K562 (cell line): ENCODE measurements around the gene CNNM4. TPM values are rescaled to one million over a fixed set of nuclear protein-coding genes. Genes with fewer than 3 reads are reported as not detected.

Experiments
- ATF4 ChIP-seq: fragments of 450-650 bp; formaldehyde crosslinking; IDR thresholded peaks from 2 replicates; pipeline ENCODE4 v1.4.0; 2022; ENCODE audit warnings: mild to moderate bottlenecking, moderate library complexity
- CBX2 ChIP-seq: fragments of 200-600 bp; sonication (generic); IDR thresholded peaks from one replicate; pipeline ENCODE4 v1.6.1; 2012; ENCODE audit warnings: mild to moderate bottlenecking, low read length, inconsistent platforms; ENCODE audit not compliant: insufficient read depth, poor library complexity, severe bottlenecking
- COPS2 ChIP-seq: fragments of 450-650 bp; conservative IDR thresholded peaks from 2 replicates; pipeline ENCODE4 v1.6.1; 2016; ENCODE audit warnings: mild to moderate bottlenecking, moderate library complexity
- ERF ChIP-seq: fragments of 450-650 bp; formaldehyde crosslinking; IDR thresholded peaks from 2 replicates; pipeline ENCODE4 v1.4.0; 2020; ENCODE audit warnings: mild to moderate bottlenecking, mixed read lengths
- FOSL1 ChIP-seq: fragments of 200-800 bp; sonication (Bioruptor generic); conservative IDR thresholded peaks from 2 replicates; pipeline ENCODE4 v1.6.1; 2016; ENCODE audit warnings: missing genetic modification characterization, missing compliant biosample characterization
- FOXJ3 ChIP-seq: sonication (generic); formaldehyde crosslinking; IDR thresholded peaks from 2 replicates; pipeline ENCODE4 v1.4.0; 2020; ENCODE audit warnings: mild to moderate bottlenecking, missing genetic modification reagents
- FOXK1 ChIP-seq: sonication (generic); formaldehyde crosslinking; IDR thresholded peaks from 2 replicates; pipeline ENCODE4 v1.8.0; 2022; ENCODE audit warnings: missing genetic modification reagents, mild to moderate bottlenecking, borderline replicate concordance
- FOXK2 ChIP-seq, 2 experiments: fragments of 450-650 bp; IDR thresholded peaks in 1 of 2; conservative IDR thresholded peaks in 1 of 2; 2 replicates each; pipeline ENCODE4 v1.6.1; 2016; ENCODE audit warnings: low read depth in 2 of 2, mild to moderate bottlenecking in 1 of 2
- HEY1 ChIP-seq: fragments of 250-450 bp; sonication (Bioruptor Pico); IDR thresholded peaks from 2 replicates; pipeline ENCODE4 v1.5.0; 2020; ENCODE audit warnings: mild to moderate bottlenecking, moderate library complexity, borderline replicate concordance
- SLC30A9 ChIP-seq: fragments of 250-450 bp; sonication (Bioruptor Pico); IDR thresholded peaks from 2 replicates; pipeline ENCODE4 v1.8.0; 2022; ENCODE audit warnings: mild to moderate bottlenecking, moderate library complexity
- SMARCE1 ChIP-seq: fragments of 450-650 bp; IDR thresholded peaks from 2 replicates; pipeline ENCODE4 v1.7.1; 2016; ENCODE audit warnings: mild to moderate bottlenecking
- ZBTB17 ChIP-seq: fragments of 450-650 bp; formaldehyde crosslinking; IDR thresholded peaks from 2 replicates; pipeline ENCODE4 v1.4.0; 2020; ENCODE audit warnings: mild to moderate bottlenecking
- ZNF3 ChIP-seq: fragments of 250-450 bp; sonication (Bioruptor Pico); IDR thresholded peaks from 2 replicates; pipeline ENCODE4 v1.5.0; 2021; ENCODE audit warnings: mild to moderate bottlenecking, moderate library complexity
- ZNF584 ChIP-seq: fragments of 200-800 bp; sonication (Bioruptor generic); IDR thresholded peaks from 2 replicates; pipeline ENCODE4 v1.6.1; 2016; ENCODE audit warnings: low read depth, mild to moderate bottlenecking, missing genetic modification characterization, missing compliant biosample characterization
- polyA plus RNA-seq, 8 experiments: library from polyadenylated mRNA; depleted of rRNA in 4 of 8; stranded (reverse) in 5 of 8; unstranded in 3 of 8; fragments of >200 nt; fragmentation: Nextera tagmentation in 2 of 8; fragmentation: Illumina TruSeq in 1 of 8; extraction: Ambion mirVana in 2 of 8; extraction: Trizol in 1 of 8; gene quantifications; 2 replicates each; pipeline versions ENCODE4 v1.2.1 to v1.2.3, GENCODE V29; 2011 to 2014; ENCODE audit warnings: inconsistent platforms in 1 of 8, missing spikeins in 1 of 8
- total RNA-seq, 7 experiments: library from RNA; depleted of rRNA in 6 of 7; stranded (reverse); fragments of >200 nt in 6 of 7; fragmentation: Illumina TruSeq in 2 of 7; extraction: Trizol in 2 of 7; gene quantifications; 2 replicates each; pipeline versions ENCODE4 v1.2.1 to v1.2.3, GENCODE V29; 2011 to 2021; ENCODE audit warnings: low replicate concordance in 1 of 7
- TF ChIP-seq, protein P1 (sequence below): sonication (generic); formaldehyde crosslinking; IDR thresholded peaks from 2 replicates; pipeline ENCODE4 v1.9.0; 2022; ENCODE audit warnings: mild to moderate bottlenecking, missing genetic modification reagents
- TF ChIP-seq, protein P2 (sequence below): sonication (generic); formaldehyde crosslinking; IDR thresholded peaks from 2 replicates; pipeline ENCODE4 v1.8.1; 2022; ENCODE audit warnings: missing genetic modification reagents

CNNM4 gene
- total and polyA plus RNA-seq, 9 of the 15 experiments (the other 6 are each of a cell fraction or from before 2014, with no cell fraction given), result 0.96 to 6.3 (median 2.8) TPM

DNA sequence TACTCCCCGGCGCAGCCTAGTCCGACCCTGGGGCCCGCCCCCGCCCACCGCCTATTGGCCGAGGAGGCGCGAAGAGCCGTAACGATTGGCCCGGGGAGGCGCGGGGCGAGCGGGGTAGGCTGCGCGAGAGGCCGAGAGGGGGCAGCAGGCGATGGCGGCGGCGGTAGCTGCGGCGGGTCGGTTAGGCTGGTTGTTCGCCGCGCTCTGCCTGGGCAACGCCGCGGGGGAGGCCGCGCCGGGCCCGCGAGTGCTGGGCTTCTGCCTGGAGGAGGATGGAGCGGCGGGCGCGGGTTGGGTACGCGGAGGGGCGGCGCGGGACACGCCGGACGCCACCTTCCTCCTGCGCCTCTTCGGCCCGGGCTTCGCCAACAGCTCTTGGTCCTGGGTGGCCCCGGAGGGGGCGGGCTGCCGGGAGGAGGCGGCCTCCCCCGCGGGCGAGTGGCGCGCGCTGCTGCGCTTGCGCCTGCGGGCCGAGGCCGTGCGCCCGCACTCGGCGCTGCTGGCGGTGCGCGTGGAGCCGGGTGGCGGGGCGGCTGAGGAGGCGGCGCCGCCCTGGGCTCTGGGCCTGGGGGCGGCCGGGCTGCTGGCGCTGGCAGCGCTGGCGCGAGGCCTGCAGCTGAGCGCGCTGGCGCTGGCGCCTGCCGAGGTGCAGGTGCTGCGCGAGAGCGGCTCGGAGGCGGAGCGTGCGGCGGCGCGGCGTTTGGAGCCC, 55.6 kb downstream of the CNNM4 start, which contains the start of gene CNNM3 (continued):
- 0 out of 2 replicates have a peak, but pooled peaks have one; percentile 43 for TF ChIP-seq ZBTB17 (CRISPR knock-in tag)
- TF ChIP-seq FOSL1 (tag), result no peak
- TF ChIP-seq, protein P1, sequence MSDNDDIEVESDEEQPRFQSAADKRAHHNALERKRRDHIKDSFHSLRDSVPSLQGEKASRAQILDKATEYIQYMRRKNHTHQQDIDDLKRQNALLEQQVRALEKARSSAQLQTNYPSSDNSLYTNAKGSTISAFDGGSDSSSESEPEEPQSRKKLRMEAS (CRISPR knock-in tag), result peak; percentile 49; the same call in 1 of the 2 replicates
- TF ChIP-seq, protein P2, sequence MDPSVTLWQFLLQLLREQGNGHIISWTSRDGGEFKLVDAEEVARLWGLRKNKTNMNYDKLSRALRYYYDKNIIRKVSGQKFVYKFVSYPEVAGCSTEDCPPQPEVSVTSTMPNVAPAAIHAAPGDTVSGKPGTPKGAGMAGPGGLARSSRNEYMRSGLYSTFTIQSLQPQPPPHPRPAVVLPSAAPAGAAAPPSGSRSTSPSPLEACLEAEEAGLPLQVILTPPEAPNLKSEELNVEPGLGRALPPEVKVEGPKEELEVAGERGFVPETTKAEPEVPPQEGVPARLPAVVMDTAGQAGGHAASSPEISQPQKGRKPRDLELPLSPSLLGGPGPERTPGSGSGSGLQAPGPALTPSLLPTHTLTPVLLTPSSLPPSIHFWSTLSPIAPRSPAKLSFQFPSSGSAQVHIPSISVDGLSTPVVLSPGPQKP (CRISPR knock-in tag), result no peak
- peak; percentile 89; the same call in 1 of the 2 replicates for TF ChIP-seq ERF (CRISPR knock-in tag)
- TF ChIP-seq SLC30A9, result no peak
- no peak for TF ChIP-seq FOXK1
- no peak for TF ChIP-seq COPS2
- no peak for TF ChIP-seq ZNF3 (CRISPR knock-in tag)
- TF ChIP-seq ZNF584 (CRISPR knock-in tag), result no peak
- no peak for TF ChIP-seq HEY1 (CRISPR knock-in tag)
- 0 out of 2 replicates have a peak, but pooled peaks have one; percentile 14 for TF ChIP-seq ATF4 (CRISPR knock-in tag)
- TF ChIP-seq CBX2, result no peak
- TF ChIP-seq FOXJ3 (CRISPR knock-in tag), result no peak
- TF ChIP-seq FOXK2 (conservative IDR thresholded peaks at IDR 0.05 in 1 of 2, IDR thresholded peaks at IDR 0.05 in 1 of 2; ENCODE audit: low read depth in 2 of 2), result peak; percentile 62 to 80; a peak in 3 of 4 replicates
- TF ChIP-seq SMARCE1, result no peak
